GM12891 (cell line): ENCODE results near the gene ARL5B.

Experiments used
- DNase-seq: peaks from one replicate; pipeline ENCODE4 v3.0.0; 2011; ENCODE audit warnings: low spot score; ENCODE audit not compliant: insufficient read length
- FAIRE-seq: peaks from 2 replicates; lab custom pipeline; 2011; peaks lifted over from hg19 to GRCh38; lab: Jason Lieb, UNC
- PAX5 ChIP-seq: IDR thresholded peaks from 2 replicates; pipeline ENCODE4 v1.6.1; 2011; ENCODE audit warnings: low read length, moderate library complexity, mild to moderate bottlenecking; ENCODE audit not compliant: insufficient read depth, severe bottlenecking
- POLR2A ChIP-seq: IDR thresholded peaks from 2 replicates; pipeline ENCODE4 v1.6.1; 2011; ENCODE audit warnings: low read depth, low read length, control low read depth
- POLR2AphosphoS5 ChIP-seq: IDR thresholded peaks from 2 replicates; pipeline ENCODE4 v1.6.1; 2011; ENCODE audit warnings: low read depth, low read length, control low read depth
- POU2F2 ChIP-seq: IDR thresholded peaks from 2 replicates; pipeline ENCODE4 v1.6.1; 2011; ENCODE audit warnings: low read depth, mild to moderate bottlenecking, control low read depth, low read length, moderate library complexity
- SPI1 ChIP-seq: IDR thresholded peaks from 2 replicates; pipeline ENCODE4 v1.6.1; 2011; ENCODE audit warnings: low read depth, low read length, control low read depth
- TAF1 ChIP-seq: IDR thresholded peaks from 2 replicates; pipeline ENCODE4 v1.6.1; 2011; ENCODE audit warnings: low read depth, low read length, control low read depth

ARL5B gene

DNA sequence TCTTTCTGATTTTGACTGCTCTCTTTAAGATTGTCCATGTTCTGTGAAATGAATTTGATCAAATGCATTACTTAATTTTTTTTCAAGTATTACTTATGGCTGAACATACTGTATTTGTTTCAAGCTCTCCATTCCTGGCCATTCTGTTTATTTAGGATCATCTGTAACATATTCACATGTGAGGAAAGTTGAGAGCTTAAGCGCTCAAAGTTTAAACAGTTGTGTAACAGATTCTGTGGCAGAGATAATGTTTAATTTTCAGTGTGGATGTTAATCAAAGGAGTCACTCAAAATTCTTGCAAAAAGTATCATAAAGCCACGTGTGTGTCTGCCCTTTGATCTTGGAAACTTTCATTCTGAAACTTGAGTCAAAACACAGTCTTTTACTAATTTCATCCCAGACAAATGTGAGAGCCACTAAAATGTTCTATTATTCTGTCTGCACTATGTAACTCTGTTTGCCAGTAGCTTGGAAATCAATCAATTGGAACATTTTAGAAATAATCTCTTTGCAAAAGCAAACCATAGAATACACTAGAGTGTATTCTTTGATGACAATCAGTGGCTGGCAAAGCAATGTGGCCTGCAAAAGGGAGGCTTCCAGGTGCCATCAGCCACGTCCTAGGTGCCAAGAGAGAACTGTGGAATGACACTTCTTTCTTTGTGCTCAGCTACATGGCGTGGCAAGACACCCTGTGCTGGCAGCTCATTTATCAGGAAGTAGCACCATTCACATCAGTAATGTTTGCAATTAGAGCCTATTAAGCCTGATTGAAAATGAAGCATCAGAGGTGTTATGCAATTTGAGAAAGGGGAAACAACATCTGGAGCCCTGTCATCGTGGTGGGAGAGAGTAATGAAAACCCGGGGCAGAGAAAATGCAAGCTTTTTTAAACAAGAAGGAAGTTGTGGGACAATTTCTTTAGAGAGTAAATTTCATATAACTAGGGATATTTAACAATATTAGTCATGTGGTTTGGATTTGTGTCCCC, 40.9 kb downstream of the ARL5B start:
- FAIRE-seq (no peak), DNase-seq (no peak)
- no peak for TF ChIP-seq POU2F2
- TF ChIP-seq SPI1: no peak

DNA sequence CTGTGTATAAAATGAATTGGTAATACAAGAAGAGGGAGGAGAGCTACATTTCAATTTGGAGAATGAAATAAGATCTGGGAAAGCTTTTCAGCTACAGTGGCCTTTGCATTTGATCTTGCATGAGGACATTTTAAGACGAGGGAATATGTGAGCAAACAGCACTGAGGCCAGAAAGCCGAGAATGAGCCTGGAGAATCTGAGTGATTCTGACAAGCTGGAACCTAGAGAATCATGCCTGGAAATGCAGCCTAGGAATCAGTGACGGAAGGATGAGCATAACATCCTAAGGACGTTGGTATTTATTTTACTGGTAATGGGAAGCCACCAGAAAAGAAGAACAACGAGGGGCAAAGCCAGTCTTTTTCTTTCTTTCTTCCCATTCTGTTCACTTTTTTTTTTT, 44.3 kb downstream of the ARL5B start:
- no peak for TF ChIP-seq POU2F2
- no peak for TF ChIP-seq POLR2A
- TF ChIP-seq SPI1: no peak
- no peak for TF ChIP-seq TAF1
- no peak for TF ChIP-seq PAX5
- no peak for TF ChIP-seq POLR2AphosphoS5
- no peak for DNase-seq
- no peak for FAIRE-seq

DNA sequence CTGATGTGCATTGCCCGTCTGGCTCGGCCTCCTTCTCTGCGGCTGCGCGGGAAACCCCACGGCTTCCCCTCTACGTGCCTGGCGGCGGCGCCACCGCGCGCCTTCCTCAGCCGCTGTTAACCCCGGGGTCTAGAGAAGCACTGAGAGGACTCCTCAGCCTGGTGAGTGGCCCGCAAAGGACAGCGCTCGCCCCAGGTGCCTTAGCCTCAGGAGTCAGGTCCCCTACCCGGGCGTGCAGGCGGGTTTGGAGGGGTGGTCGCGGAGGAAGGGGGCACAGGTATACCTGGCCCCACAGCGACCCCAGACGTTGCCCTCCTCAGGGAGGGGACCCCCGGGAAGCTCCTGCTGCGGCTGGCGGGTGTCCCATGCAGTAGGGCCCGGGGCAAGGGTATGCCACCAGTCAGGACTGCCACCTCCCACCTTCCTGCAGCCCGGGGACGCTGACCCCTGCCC, 51.0 kb downstream of the ARL5B start:
- DNase-seq (no peak), FAIRE-seq (no peak)
- TF ChIP-seq TAF1: no peak
- TF ChIP-seq PAX5: no peak
- no peak for TF ChIP-seq POLR2A
- TF ChIP-seq POU2F2: no peak
- no peak for TF ChIP-seq POLR2AphosphoS5

DNA sequence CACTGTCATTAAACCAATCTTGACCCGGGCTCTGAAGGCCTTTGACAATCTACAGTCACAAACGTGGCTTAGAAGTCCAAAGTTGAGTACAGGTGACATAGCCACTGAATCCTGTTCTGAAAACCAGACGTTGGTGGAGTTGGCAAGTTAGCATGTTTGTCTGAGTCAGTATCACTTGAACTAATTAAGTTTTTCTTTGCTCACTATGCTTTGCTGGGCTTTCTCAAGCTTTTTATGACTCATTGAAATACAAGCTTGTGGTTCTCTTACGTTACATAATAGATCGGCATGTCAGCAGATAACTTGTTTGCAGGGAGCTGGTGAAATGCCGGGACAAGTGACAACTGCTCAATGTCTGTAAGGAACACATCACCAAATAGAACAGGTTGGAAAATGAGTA, 53.8 kb downstream of the ARL5B start:
- TF ChIP-seq POU2F2: no peak
- TF ChIP-seq TAF1: no peak
- TF ChIP-seq POLR2AphosphoS5: no peak
- TF ChIP-seq PAX5: no peak
- no peak for TF ChIP-seq SPI1
- no peak for TF ChIP-seq POLR2A
- DNase-seq (no peak), FAIRE-seq (no peak)

DNA sequence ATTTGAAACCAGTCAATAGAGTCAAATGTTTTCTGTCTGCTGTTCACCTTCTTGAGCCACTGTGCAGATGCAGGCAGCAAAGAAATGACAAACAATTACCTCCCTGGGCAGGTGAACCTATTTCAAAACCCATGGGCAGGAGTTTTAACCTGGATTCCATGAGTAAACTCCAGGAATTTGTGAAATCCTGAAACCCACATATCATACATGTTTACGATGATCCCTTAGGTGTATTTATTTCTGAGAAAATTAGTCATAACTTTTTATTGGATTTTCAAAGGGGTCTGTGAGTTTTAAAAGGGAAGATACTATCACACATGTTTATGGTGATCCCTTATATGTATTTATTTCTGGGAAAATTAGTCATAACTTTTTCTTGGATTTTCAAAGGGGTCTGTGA, 59.8 kb downstream of the ARL5B start:
- TF ChIP-seq SPI1 (no peak), POLR2AphosphoS5 (no peak), POU2F2 (no peak), TAF1 (no peak)
- DNase-seq: no peak
- FAIRE-seq: no peak

DNA sequence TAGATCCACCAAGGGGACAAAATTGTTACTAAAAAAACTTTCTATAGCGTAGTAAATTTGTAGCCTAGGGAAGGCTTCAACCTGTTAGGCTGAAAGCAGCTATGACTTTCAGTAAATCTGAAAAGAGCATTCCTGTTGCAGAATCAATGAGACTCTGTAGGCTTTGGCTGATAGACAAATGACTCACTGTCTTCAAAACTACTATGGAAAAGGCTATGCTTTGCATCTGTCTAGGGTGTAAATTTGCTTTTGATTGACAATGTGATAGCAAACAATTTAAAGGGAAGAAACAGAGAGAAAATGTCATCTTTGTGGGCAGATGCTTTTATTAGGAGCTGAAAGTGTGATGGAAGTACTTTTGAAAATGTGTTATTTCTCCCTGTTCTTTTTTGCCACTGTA, 60.6 kb downstream of the ARL5B start:
- DNase-seq (no peak), FAIRE-seq (no peak)
- TF ChIP-seq POLR2A (no peak), TAF1 (no peak), POU2F2 (no peak), PAX5 (no peak), POLR2AphosphoS5 (no peak), SPI1 (no peak)

DNA sequence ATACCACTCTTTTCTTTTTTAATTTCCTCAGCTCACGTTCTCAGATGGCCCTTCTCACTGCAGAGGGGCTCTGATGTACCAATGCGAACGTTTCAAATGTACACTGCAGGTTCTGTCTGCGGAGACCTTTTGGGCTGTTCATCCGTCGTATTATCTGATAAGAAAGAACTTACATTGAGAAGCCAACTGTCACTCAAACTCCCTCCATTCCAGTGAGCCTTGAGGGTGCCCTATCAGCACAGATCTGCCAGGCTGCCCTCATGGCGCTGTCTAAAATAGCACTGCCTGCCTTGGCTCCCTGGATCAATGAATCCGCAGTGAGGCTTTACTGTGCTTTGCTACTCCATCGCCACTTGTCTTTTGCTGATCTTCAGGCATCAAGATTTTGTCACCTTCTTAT, 61.8 kb downstream of the ARL5B start:
- no peak for DNase-seq
- no peak for FAIRE-seq
- TF ChIP-seq POLR2A: no peak
- TF ChIP-seq SPI1: no peak
- TF ChIP-seq TAF1: no peak
- TF ChIP-seq POU2F2: no peak
- TF ChIP-seq POLR2AphosphoS5: no peak
- TF ChIP-seq PAX5: no peak

DNA sequence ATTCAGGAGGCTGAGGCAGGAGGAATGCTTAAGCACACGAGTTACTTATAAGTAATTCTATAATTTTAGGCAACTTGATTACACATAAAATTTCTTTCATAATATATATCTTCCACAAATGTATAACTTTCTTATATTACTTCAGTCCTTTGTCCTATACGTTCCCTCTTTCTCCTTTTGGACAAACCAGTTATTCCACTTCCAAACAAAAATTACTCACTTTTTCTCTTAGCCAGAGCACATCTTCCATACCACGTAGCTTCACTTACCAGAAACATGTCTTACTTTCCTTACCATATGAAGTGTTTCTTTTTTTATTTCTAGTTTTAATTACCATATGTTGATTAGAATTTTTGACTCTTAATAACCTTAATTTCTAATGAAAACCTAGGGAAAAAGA, 64.6 kb downstream of the ARL5B start:
- FAIRE-seq: no peak
- no peak for DNase-seq
- TF ChIP-seq SPI1 (no peak), TAF1 (no peak), POU2F2 (no peak), POLR2A (no peak), POLR2AphosphoS5 (no peak), PAX5 (no peak)
